Activated CD4-positive, alpha-beta T cell treated with anti-CD3 and anti-CD28 coated beads, Interleukin-2, amount 10 ng/mL, durations not matched to agents 7 days and 5 days (primary cell): ENCODE data around the gene UBE3B. TPM values are rescaled to one million over a fixed set of nuclear protein-coding genes. Genes with fewer than 3 reads are reported as not detected.

Experiments
- CTCF ChIA-PET: fragments of 350-600 bp; sonication (Branson Sonifier 250); formaldehyde crosslinking; loops from one replicate; lab custom pipeline; 2021; ENCODE audit warnings: antibody characterized with exemption; lab: Charles Lee
- POLR2A ChIA-PET: fragments of 350-600 bp; sonication (Branson Sonifier 250); formaldehyde crosslinking; loops from one replicate; lab custom pipeline; 2021; ENCODE audit warnings: antibody characterized with exemption; lab: Charles Lee
- DNase-seq: peaks from one replicate; pipeline ENCODE4 v3.0.0-alpha.2; 2020
- H3K27ac Mint-ChIP-seq: one replicate; pipeline ENCODE4 v1.8.0; 2021; ENCODE audit warnings: mild to moderate bottlenecking, moderate library complexity, mixed read lengths
- H3K27me3 Mint-ChIP-seq: one replicate; pipeline ENCODE4 v1.8.0; 2021; ENCODE audit warnings: mixed read lengths
- H3K36me3 Mint-ChIP-seq: one replicate; pipeline ENCODE4 v1.8.0; 2021; ENCODE audit warnings: low read depth, mixed read lengths
- H3K4me1 Mint-ChIP-seq: one replicate; pipeline ENCODE4 v1.8.0; 2021; ENCODE audit warnings: mixed read lengths
- H3K4me3 Mint-ChIP-seq: one replicate; pipeline ENCODE4 v1.8.0; 2021; ENCODE audit warnings: mild to moderate bottlenecking, moderate library complexity, mixed read lengths
- H3K9me3 Mint-ChIP-seq: one replicate; pipeline ENCODE4 v1.8.0; 2021; ENCODE audit warnings: mixed read lengths
- total RNA-seq, 2 experiments: library from RNA; stranded (reverse); gene quantifications; one replicate each; pipeline ENCODE4 v1.2.3, GENCODE V29; 2021

UBE3B gene
- total RNA-seq, 2 experiments from 2014 or later: 35.5 to 37.4 TPM

DNA sequence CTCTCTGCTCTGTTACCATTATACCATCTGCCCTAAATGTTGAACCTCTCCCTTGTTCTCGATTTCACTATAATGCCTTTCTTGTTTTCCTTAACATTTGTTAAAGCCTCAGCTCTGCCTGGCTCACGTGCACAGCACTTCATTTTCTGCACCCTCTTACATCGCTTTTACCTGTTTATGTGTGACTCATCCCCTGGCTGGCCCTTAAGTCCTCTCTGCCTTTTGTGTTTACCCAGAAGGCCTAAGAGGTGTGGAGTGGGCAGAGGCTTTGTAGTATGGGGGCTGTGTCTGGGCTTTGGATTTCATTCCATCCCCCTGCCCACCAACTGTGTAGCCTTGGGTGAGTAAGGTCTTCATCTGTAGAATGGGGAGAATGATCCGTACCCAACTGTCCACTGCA is 36.5 kb downstream of the UBE3B start:
- no peaks in the 10 kb centered on the region for H3K9me3 Mint-ChIP-seq
- no peak overlapping the region for H3K27ac Mint-ChIP-seq
- ChIA-PET CTCF (no interaction called here), POLR2A (no interaction called here)
- DNase-seq: no peak
- H3K36me3 Mint-ChIP-seq: peaks cover 33% of the 10 kb centered on the region
- no peaks in the 10 kb centered on the region for H3K27me3 Mint-ChIP-seq
- no peak overlapping the region for H3K4me3 Mint-ChIP-seq
- H3K4me1 Mint-ChIP-seq: no peaks in the 10 kb centered on the region

DNA sequence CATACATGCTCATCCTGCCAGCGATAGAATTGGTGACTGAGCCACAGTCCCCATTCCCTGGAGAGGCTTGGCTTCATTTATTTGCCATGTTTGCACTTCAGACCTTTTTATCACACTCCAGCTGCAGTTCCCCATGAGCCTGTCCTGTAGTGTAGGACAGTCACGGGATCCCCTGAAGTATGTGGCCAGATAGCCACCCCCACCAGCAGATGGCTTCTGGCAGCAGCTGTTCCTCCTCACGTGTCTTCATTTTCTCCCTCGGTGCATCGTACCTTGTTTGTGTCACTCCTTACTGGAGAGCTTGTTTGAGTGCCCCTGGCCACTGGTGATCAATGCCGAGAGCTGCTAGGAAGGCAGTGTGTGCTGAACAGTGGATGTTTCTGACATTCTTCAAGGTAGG is 40.2 kb downstream of the UBE3B start:
- CTCF ChIA-PET: interaction anchor here (0.9 to 1.8 kb wide), 5 partner anchors 11 to 258 kb away, joined by 3 to 5 read pairs (median 3); no protein-coding TSS in a partner anchor
- Mint-ChIP-seq H3K4me1 (no peaks in the 10 kb centered on the region), H3K4me3 (no peak overlapping the region), H3K27ac (no peak overlapping the region), H3K9me3 (no peaks in the 10 kb centered on the region), H3K36me3 (peaks cover 25% of the 10 kb centered on the region), H3K27me3 (no peaks in the 10 kb centered on the region)
- DNase-seq: no peak
- POLR2A ChIA-PET: no interaction called here

DNA sequence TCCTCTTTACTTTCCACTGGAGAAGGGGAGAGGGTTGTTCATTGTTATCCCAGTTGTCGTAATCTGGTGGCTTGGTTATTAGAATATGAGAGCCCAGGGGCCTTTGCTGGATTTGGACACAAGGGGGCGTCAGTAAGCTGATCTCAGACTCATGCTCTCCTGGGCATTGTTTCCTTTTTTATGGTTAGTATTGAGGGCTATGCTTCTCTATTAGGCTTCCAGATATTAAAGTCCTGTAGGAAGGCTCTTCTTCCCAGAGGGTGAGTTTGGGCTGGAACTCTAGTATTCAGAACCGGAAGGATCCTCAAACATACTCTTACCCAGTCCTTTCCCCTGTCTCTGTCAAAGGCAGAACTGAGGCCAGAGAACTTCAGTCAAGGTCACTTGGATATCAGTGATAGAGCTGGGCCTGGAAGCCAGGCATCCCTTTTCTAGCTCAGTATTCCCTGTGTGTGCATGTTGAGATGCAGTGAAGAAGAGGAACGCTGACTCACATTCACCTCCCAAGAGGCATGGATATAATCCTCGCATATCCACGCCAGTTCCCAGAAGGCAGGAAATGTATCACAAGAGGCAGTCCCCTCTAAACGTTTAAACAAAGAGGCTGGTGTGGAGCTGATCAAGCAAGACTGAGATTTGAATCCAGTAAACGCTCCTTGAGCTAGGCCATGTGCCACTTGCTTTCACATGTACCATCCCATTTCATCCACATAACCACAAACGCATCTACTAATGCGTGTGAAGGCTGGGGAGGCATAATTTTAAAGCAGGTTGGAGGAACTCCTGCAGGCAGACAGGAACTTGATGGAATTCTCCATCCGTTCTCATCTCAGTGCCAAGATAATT is 41.6 kb downstream of the UBE3B start:
- Mint-ChIP-seq H3K36me3 (peaks cover 30% of the 10 kb centered on the region), H3K27ac (no peak overlapping the region), H3K27me3 (no peaks in the 10 kb centered on the region), H3K9me3 (no peaks in the 10 kb centered on the region), H3K4me1 (no peaks in the 10 kb centered on the region), H3K4me3 (no peak overlapping the region)
- POLR2A ChIA-PET: no interaction called here
- CTCF ChIA-PET: interaction anchor here (0.7 to 1.4 kb wide), 7 partner anchors 9 to 409 kb away, joined by 3 to 4 read pairs (median 3); partner anchors contain the start of genes KCTD10 and UBE3B
- peak; percentile 67 for DNase-seq

DNA sequence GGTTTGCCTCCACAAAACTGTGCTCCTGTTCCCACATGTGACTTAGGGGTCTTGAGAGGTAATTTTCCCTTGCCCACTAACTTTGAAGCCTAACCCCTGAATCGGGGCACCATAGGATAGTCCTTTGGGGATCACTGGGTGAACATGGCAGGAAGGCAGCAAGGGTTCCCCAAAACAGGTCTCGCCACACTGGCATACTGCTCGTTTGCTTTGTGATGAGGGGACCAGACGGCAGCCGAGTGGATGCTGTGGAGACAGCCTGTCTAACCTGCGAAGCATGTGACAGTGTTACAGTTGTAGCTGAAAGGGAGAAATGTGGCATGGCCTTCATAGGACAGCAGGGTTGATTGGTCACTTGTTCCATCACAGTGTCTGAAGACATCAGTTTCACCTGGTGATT is 42.4 kb downstream of the UBE3B start:
- POLR2A ChIA-PET: no interaction called here

DNA sequence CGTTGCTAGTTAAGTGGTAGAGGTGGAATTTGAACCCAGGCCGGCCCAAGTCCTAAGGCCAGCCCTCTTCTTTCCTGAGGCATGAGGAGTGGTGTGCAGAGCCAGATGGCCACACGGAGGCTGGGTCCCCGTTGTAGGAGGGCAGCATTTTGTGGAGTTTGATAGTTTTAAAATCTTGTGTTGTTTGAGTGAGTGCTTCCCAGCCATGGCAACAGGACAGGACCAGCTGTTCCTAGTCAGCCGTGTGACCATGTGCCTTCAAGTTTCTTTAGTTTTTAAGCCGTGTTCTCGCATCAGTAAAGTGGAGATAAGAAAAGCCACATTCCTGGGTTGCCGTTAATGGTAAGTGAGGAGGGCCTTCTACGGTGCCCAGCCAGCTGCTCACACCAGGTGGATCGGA is 44.4 kb downstream of the UBE3B start:
- Mint-ChIP-seq H3K4me3 (no peak overlapping the region), H3K4me1 (no peaks in the 10 kb centered on the region), H3K9me3 (no peaks in the 10 kb centered on the region), H3K36me3 (peaks cover 26% of the 10 kb centered on the region), H3K27ac (no peak overlapping the region), H3K27me3 (no peaks in the 10 kb centered on the region)
- no peak for DNase-seq
- ChIA-PET CTCF (no interaction called here), POLR2A (no interaction called here)

More for the DNA sequence above, 42.4 kb downstream of the UBE3B start:
- Mint-ChIP-seq H3K4me1 (no peaks in the 10 kb centered on the region), H3K4me3 (no peak overlapping the region), H3K36me3 (peaks cover 30% of the 10 kb centered on the region), H3K27ac (no peak overlapping the region), H3K9me3 (no peaks in the 10 kb centered on the region), H3K27me3 (no peaks in the 10 kb centered on the region)
- CTCF ChIA-PET: interaction anchor here (0.8 to 1.2 kb wide), 4 partner anchors 9 to 408 kb away, joined by 3 read pairs; partner anchors contain the start of genes KCTD10 and UBE3B
- no peak for DNase-seq

DNA sequence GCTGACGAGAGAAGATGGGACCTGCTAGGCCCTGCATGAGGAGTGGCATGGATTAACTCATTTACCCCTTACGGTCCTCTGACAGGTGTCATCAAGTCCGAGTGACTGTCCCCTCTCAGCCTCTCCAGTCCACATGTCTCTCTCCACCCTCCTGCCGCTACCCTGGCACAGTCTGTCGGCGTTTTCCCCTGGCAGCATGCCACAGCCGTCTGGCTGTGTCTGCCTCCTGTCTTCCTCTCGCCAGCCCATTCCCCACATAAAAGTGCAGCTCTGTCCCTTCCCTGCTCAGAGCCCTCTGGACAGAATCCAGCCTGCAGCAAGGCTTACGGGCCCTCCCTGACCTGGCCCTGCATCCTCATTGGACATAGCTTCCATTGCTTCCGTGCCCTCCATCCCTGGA is 45.6 kb downstream of the UBE3B start:
- no peaks in the 10 kb centered on the region for H3K27me3 Mint-ChIP-seq

DNA sequence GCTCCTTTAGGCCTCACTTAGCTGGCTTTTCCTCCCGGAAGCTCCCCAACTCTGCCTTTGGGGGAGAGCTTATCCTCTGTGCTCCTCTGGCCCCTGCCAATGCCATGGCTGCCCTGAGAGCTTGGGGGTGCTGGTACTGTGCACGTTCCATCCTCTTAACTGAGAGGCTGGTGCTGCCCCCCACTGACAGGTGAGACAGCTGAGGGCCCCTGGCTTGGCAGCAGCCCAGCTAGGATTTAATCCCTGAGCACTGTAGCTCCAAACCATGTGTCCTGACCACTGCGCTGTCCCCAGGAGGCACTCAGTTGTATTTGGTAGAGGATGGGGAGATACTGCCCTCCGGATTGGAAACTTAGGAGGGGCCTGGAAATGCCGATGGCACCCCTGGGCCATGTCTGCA is 46.1 kb downstream of the UBE3B start:
- ChIA-PET CTCF (interaction anchor here (1.0 to 1.3 kb wide), 3 partner anchors 11 to 29 kb away, joined by 3 read pairs; no protein-coding TSS in a partner anchor), POLR2A (no interaction called here)
- no peak overlapping the region for H3K4me3 Mint-ChIP-seq
- no peaks in the 10 kb centered on the region for H3K4me1 Mint-ChIP-seq
- H3K27ac Mint-ChIP-seq: no peak overlapping the region
- no peak for DNase-seq
- no peaks in the 10 kb centered on the region for H3K9me3 Mint-ChIP-seq
- H3K27me3 Mint-ChIP-seq: no peaks in the 10 kb centered on the region
- peaks cover 13% of the 10 kb centered on the region for H3K36me3 Mint-ChIP-seq

More for the DNA sequence above, 45.6 kb downstream of the UBE3B start:
- H3K4me3 Mint-ChIP-seq: no peak overlapping the region
- no peaks in the 10 kb centered on the region for H3K4me1 Mint-ChIP-seq
- POLR2A ChIA-PET: no interaction called here
- DNase-seq: no peak
- H3K27ac Mint-ChIP-seq: no peak overlapping the region
- CTCF ChIA-PET: interaction anchor here (1.0 to 1.3 kb wide), 3 partner anchors 11 to 28 kb away, joined by 3 read pairs; no protein-coding TSS in a partner anchor
- no peaks in the 10 kb centered on the region for H3K9me3 Mint-ChIP-seq
- H3K36me3 Mint-ChIP-seq: peaks cover 16% of the 10 kb centered on the region

DNA sequence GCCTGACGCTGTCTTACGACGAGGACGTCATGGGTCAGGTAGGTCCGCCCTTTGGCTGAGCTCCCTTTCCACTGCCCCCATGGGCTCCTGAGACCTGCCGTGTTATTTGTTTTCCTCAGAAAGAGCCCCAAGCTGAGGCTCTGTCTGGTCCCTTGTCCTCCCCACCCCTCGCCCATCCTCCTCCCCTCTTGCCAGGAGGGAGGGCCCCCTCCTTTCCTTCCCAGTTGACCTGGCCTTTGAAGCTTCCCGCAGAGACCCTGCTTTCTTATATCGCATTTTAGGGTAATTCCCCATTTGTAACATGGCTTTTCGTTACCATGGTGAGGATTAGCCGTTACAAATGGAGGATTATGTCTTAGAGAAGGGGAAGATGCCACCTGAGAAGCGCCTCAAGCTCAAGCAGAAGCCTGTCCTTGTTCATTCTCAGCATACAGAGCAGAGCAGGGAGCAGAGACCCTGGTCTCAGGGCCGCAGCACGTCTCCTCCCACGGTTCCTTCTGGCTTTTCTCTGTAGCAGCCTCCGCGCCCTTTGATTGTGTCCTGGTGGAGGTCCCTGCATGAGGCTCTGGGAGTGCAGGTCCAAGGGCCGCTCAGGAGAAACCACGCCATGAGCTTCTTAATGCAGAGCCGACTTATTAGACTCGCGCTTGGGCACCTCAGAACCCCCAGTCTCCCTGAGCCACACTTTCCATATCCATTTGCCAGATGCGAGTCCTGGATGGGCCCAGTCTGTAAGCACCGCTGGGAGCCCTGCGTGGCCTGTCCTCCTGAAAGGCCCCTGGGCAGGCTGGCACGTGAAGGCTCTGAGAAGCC is 47.2 kb downstream of the UBE3B start:
- no peaks in the 10 kb centered on the region for H3K9me3 Mint-ChIP-seq
- CTCF ChIA-PET: interaction anchor here (1.2 to 1.8 kb wide), 3 partner anchors 11 to 250 kb away, joined by 3 to 6 read pairs (median 3); no protein-coding TSS in a partner anchor
- POLR2A ChIA-PET: no interaction called here
- no peak overlapping the region for H3K27ac Mint-ChIP-seq
- H3K4me3 Mint-ChIP-seq: no peak overlapping the region
- H3K4me1 Mint-ChIP-seq: no peaks in the 10 kb centered on the region
- no peak for DNase-seq
- peaks cover 9% of the 10 kb centered on the region for H3K36me3 Mint-ChIP-seq
- H3K27me3 Mint-ChIP-seq: no peaks in the 10 kb centered on the region

DNA sequence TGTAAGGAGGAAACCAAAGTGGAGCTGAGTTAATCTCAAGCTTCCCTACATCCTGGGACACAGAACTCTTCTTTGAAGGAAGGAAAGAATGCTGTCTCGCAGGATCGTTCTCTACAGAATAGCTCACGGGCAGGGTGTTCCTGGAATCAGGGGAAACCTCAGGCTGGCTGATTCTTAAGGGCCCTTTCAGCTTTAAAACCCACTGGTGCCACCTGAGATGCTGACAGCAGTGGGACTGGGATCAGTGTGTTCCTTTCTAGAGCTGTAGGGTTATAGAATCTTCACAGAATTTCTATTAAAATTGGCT is 47.8 kb downstream of the UBE3B start:
- Mint-ChIP-seq H3K4me3 (no peak overlapping the region), H3K27me3 (no peaks in the 10 kb centered on the region), H3K9me3 (no peaks in the 10 kb centered on the region), H3K36me3 (peaks cover 9% of the 10 kb centered on the region), H3K4me1 (no peaks in the 10 kb centered on the region), H3K27ac (no peak overlapping the region)
- no peak for DNase-seq
- POLR2A ChIA-PET: no interaction called here
- CTCF ChIA-PET: interaction anchor here (1.2 to 1.8 kb wide), 3 partner anchors 10 to 250 kb away, joined by 3 to 6 read pairs (median 3); no protein-coding TSS in a partner anchor

DNA sequence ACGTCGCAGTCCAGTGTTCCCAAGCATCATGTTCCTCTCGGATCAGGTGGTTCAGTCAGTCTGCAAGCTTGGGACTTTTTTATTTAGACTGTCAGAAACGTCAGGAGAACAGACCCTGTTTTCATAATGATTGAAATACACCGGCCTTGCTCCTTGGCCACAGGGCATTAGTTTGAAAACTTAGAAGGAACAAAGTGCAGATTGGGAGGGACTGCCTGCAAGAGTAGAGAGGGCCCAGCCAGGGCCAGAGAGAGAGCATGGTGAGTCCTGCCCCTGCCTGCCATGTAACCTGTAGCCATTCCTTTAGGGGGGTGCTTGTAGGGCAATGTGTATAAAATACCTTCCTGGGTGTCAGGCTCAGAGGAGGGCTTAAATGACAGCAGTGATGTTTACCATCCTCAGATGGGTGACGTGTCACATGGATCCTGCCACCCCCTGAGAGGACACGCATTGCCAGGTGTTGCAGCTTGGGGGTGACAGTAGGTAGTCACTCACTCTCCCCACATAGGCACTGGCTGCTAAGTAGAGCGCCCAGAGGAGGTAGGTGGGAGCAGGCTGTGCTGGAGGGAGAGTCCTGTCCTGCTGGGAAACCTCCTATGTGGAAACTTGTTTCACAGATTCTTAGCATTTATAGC is 50.2 kb downstream of the UBE3B start:
- Mint-ChIP-seq H3K4me1 (no peaks in the 10 kb centered on the region), H3K27ac (no peak overlapping the region), H3K36me3 (peaks cover 7% of the 10 kb centered on the region), H3K9me3 (no peaks in the 10 kb centered on the region), H3K4me3 (no peak overlapping the region), H3K27me3 (no peaks in the 10 kb centered on the region)
- ChIA-PET POLR2A (no interaction called here), CTCF (interaction anchor here (1.3 kb wide), 1 partner anchor 9 kb away, joined by 3 read pairs; no protein-coding TSS in a partner anchor)
- no peak for DNase-seq

DNA sequence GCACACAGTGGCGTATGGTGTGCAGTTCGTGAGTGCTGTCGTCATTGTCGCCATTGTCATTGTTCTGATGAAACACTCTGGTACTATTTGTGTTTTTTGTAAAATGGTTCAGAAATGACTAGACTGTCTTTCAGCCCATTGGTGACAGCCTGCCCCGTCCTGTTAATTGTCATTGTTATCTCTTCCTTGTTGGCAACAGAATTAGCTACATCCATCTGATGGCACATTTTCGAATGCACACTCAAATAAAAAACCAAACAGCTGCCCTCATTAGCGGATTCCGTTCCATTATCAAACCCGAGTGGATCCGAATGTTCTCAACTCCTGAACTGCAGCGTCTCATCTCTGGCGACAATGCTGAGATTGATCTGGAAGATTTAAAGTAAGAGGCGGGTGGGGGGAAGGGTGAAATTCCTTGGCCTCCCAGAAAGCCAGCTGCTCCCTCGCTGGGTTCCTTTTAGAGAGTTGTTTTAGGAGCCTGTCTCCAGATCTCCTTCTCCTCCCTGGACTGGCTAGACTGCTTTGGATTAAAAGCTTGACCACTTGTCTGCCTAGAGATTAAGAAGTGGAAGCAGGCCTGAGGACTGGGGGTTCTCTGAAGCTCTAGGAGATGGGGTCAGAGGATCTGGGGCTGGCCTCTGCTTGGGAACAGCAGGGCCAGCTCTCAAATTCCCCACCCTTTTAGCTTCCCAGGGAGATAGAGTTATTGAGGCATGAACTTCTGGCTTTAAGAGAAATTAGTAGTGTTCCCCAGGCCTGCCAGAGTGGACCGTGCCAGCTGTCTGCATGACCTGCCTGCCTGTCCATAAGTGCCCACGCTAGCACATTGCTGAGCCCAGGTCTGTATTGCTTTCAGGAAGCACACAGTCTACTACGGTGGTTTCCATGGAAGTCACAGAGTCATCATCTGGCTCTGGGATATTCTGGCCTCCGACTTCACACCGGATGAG is 52.5 kb downstream of the UBE3B start:
- no peak overlapping the region for H3K4me3 Mint-ChIP-seq

More for the DNA sequence above, 52.5 kb downstream of the UBE3B start:
- Mint-ChIP-seq H3K27me3 (no peaks in the 10 kb centered on the region), H3K27ac (no peak overlapping the region), H3K36me3 (peaks cover 2% of the 10 kb centered on the region), H3K4me1 (no peaks in the 10 kb centered on the region), H3K9me3 (no peaks in the 10 kb centered on the region)
- DNase-seq: no peak
- POLR2A ChIA-PET: no interaction called here
- CTCF ChIA-PET: interaction anchor here (1.7 kb wide), 1 partner anchor 12 kb away, joined by 4 read pairs; no protein-coding TSS in a partner anchor
